Measurements from ENCODE around the gene RUNDC3A. TPM values are rescaled to one million over a fixed set of nuclear protein-coding genes. Genes with fewer than 3 reads are reported as not detected.

The RUNDC3A gene
- total and polyA plus RNA-seq, 4 donors, result 0.61 to 4.9 (median 0.80) TPM

DNA sequence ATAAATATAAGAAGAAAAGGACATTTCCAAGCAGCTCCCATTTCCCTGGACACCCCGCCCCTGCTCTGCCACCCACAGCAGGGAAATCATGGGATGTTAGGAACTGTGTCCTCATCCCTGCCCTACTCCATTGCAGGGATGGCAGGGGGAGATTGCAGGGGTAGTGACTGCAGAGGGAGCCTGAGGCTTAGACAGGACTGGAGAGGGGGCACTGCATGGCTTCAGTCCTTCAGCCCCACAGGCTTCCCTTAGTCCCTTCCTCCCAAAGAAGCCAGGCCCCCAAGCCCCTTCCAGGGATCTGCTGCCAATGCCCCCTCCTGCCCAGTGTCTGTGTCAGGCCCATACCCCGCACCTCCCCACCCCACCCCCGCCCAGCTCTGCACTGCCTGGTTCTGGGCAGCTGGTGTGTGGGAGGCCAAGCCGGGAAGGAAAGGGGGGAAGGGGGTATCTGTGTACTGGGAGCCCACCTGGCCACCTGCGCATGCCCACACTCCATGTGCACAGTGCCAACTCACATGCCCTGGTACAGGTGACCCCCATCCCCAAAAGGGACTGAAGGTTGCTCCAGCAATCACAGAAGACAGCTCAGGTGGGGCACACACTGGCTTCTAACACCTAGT is 3.3 kb downstream of the RUNDC3A start:
- DNase-seq, result no peak
- H3K36me3 ChIP-seq (ENCODE audit: control insufficient read depth in 4 of 4, insufficient read depth in 4 of 4, low read length in 4 of 4), result no peaks in the 10 kb centered on the region
- ATAC-seq (ENCODE audit: insufficient read depth, low FRiP score), result no peak
- no peak overlapping the region for H3K4me3 ChIP-seq
- TF ChIP-seq, protein P1, sequence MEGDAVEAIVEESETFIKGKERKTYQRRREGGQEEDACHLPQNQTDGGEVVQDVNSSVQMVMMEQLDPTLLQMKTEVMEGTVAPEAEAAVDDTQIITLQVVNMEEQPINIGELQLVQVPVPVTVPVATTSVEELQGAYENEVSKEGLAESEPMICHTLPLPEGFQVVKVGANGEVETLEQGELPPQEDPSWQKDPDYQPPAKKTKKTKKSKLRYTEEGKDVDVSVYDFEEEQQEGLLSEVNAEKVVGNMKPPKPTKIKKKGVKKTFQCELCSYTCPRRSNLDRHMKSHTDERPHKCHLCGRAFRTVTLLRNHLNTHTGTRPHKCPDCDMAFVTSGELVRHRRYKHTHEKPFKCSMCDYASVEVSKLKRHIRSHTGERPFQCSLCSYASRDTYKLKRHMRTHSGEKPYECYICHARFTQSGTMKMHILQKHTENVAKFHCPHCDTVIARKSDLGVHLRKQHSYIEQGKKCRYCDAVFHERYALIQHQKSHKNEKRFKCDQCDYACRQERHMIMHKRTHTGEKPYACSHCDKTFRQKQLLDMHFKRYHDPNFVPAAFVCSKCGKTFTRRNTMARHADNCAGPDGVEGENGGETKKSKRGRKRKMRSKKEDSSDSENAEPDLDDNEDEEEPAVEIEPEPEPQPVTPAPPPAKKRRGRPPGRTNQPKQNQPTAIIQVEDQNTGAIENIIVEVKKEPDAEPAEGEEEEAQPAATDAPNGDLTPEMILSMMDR (IDR thresholded peaks at IDR 0.05; ENCODE audit: control extremely low read depth, extremely low read depth), result no peak
- peaks cover 2 to 22% (median 9%) of the 10 kb centered on the region in 5 donors for H3K4me1 ChIP-seq (ENCODE audit: control insufficient read depth in 5 of 5, insufficient read depth in 5 of 5, low read length in 5 of 5)
- WGBS, 2 donors, result 70 to 89% methylated on average over 4 to 5 of the region's 5 CpGs
- no peak overlapping the region for H3K9ac ChIP-seq (ENCODE audit: insufficient read depth in 1 of 2, low read length in 2 of 2)
- H3K27ac ChIP-seq (ENCODE audit: low read depth in 1 of 2, low read length in 1 of 2), result no peak overlapping the region
- H3K27me3 ChIP-seq (ENCODE audit: control insufficient read depth in 3 of 3, insufficient read depth in 3 of 3, low read length in 2 of 3), result peaks cover 6 to 37% (median 24%) of the 10 kb centered on the region in 3 donors
- peaks cover 0 to 3% (median 0%) of the 10 kb centered on the region in 4 donors for H3K9me3 ChIP-seq (ENCODE audit: control insufficient read depth in 4 of 4, insufficient read depth in 3 of 4, low read length in 3 of 4)

DNA sequence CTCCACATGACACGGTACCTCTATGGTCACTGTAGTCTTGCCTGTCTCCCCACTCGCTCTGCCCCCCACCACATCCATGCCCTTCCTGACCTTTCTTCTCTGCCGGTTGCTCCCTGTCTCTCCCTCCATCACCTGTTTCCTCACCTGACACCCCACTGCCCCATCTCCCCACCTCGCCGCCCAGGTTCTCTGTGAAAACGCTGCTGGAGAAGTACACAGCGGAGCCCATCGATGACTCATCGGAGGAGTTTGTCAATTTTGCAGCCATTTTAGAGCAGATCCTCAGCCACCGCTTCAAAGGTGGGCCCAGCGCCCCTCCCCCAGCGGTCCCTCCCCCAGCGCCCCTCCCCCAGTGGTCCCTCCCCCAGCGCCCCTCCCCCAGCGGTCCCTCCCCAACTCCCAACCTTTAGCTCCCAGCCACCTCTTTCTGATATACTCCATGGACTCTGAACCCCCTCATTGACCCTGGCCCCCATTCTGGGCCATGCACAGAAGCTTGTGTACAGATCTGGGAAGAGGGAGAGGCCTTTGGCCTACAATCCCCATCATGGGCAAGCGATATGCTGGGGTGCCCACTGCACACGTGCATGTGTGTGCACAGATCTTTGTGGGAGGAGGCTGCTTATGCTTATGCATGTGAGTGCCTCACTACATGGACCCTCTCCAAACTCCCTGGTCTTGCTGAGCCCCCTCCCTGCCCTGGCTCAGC is 4.1 kb downstream of the RUNDC3A start:
- no peak for ATAC-seq (ENCODE audit: insufficient read depth, low FRiP score)
- 65 to 77% methylated on average over 15 to 17 of the region's 17 CpGs for WGBS, 2 donors
- no peak for DNase-seq
- TF ChIP-seq, protein P1 (IDR thresholded peaks at IDR 0.05; ENCODE audit: control extremely low read depth, extremely low read depth), result no peak
- Histone ChIP-seq H3K4me1 (ENCODE audit: control insufficient read depth in 5 of 5, insufficient read depth in 5 of 5, low read length in 5 of 5) (peaks cover 2 to 21% (median 8%) of the 10 kb centered on the region in 5 donors), H3K9me3 (ENCODE audit: control insufficient read depth in 4 of 4, insufficient read depth in 3 of 4, low read length in 3 of 4) (peaks cover 0 to 3% (median 0%) of the 10 kb centered on the region in 4 donors), H3K27ac (ENCODE audit: low read depth in 1 of 2, low read length in 1 of 2) (no peak overlapping the region), H3K9ac (ENCODE audit: insufficient read depth in 1 of 2, low read length in 2 of 2) (no peak overlapping the region), H3K4me3 (no peak overlapping the region), H3K36me3 (ENCODE audit: control insufficient read depth in 4 of 4, insufficient read depth in 4 of 4, low read length in 4 of 4) (no peaks in the 10 kb centered on the region), H3K27me3 (ENCODE audit: control insufficient read depth in 3 of 3, insufficient read depth in 3 of 3, low read length in 2 of 3) (peaks cover 6 to 46% (median 33%) of the 10 kb centered on the region in 3 donors)

DNA sequence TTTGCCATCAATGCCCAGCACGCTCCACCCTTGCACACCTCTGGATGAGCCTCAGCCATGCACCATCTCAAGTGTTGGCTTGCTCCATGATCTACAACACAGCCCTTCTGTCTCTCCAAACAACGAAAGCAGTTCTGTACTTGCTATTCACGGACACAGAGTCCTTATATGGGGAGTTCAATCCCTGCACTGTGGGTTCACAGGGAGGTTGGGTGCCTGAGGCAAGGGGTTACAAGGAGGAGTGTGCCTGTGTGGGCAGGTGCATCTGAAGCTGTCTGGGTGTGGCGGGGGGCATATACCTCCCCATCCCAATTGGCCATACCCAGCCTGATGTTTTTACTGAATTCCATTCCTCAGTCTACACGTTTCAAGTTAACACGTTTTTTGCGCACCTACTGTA is 5.6 kb downstream of the RUNDC3A start:
- no peaks in the 10 kb centered on the region for H3K36me3 ChIP-seq (ENCODE audit: control insufficient read depth in 4 of 4, insufficient read depth in 4 of 4, low read length in 4 of 4)
- H3K9me3 ChIP-seq (ENCODE audit: control insufficient read depth in 4 of 4, insufficient read depth in 3 of 4, low read length in 3 of 4), result peaks cover 0 to 3% (median 0%) of the 10 kb centered on the region in 4 donors
- H3K4me3 ChIP-seq, result no peak overlapping the region
- 77 to 88% methylated on average over 7 of the region's 7 CpGs for WGBS, 2 donors
- TF ChIP-seq, protein P1 (IDR thresholded peaks at IDR 0.05; ENCODE audit: control extremely low read depth, extremely low read depth), result no peak
- DNase-seq (no peak), ATAC-seq (ENCODE audit: insufficient read depth, low FRiP score) (no peak)
- H3K27ac ChIP-seq (ENCODE audit: low read depth in 1 of 2, low read length in 1 of 2), result no peak overlapping the region
- H3K4me1 ChIP-seq (ENCODE audit: control insufficient read depth in 5 of 5, insufficient read depth in 5 of 5, low read length in 5 of 5), result peaks cover 0 to 9% (median 4%) of the 10 kb centered on the region in 5 donors
- peaks cover 6 to 51% (median 35%) of the 10 kb centered on the region in 3 donors for H3K27me3 ChIP-seq (ENCODE audit: control insufficient read depth in 3 of 3, insufficient read depth in 3 of 3, low read length in 2 of 3)
- H3K9ac ChIP-seq (ENCODE audit: insufficient read depth in 1 of 2, low read length in 2 of 2), result no peak overlapping the region

Measured in lung (tissue), 12 donors.